22Rv1 (cell line): ENCODE data around the gene CSGALNACT2.
"Not testable (repeated sequence)": the region's sequence is repeated elsewhere in the genome, so short reads cannot be mapped to it uniquely, and the experiment has no call there.

Experiments used
- H3K27ac ChIP-seq: fragments of 450-650 bp; 2 replicates; pipeline ENCODE4 v1.5.1; 2017
- CTCF ChIP-seq: fragments of 450-650 bp; IDR thresholded peaks from 2 replicates; pipeline ENCODE4 v1.5.1; 2017; ENCODE audit warnings: mild to moderate bottlenecking
- ZFX ChIP-seq: fragments of 450-650 bp; IDR thresholded peaks from 2 replicates; pipeline ENCODE4 v1.6.1; 2017; ENCODE audit warnings: antibody characterized with exemption, borderline replicate concordance

CSGALNACT2 gene

DNA sequence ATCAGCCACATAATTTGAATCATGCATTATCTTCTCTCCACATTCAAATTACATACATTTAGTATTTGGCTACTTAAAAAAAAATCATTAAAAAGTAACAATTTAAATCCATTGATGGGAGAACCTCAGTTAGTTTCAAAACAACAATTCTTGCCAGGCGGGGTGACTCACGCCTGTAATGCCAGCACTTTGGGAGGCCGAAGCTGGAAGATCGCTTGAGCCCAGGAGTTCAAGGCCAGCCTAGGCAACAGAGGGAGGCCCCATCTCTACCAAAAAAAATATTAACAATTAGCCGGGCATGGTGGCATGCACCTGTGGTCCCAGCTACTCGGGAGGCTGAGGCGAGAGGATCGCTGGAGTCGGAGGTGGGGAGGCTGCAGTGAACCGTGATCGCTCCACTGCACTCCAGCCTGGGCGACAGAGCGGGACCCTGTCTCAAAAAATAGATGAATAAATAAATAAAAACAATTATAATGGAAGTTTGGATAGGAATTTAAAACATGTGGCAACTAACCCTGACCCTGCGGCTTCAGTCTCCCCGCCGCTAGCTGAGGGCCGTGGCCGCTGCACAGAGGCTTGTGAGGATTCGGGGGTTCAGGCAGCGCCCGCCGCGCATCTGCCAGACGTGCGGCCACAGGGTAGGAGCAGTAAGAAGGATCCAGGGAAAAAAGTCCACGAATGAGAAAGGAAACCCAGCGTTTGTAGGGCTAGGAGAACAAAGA is 1.1 kb upstream of the CSGALNACT2 start:
- no peak for TF ChIP-seq ZFX
- no peak for TF ChIP-seq CTCF
- H3K27ac ChIP-seq: peak overlapping the region; percentile 65; the same call in 1 of the 2 replicates

- peak overlapping the region; percentile 65 for H3K27ac ChIP-seq
- TF ChIP-seq CTCF (no peak), ZFX (no peak)
Measured at GRCh38 chr10:43137717-43138020, 576 bp upstream of the CSGALNACT2 start.

- peak overlapping the region; percentile 65 for H3K27ac ChIP-seq
- TF ChIP-seq ZFX (no peak), CTCF (no peak)
Measured at GRCh38 chr10:43138757-43139241, 554 bp downstream of the CSGALNACT2 start.

DNA sequence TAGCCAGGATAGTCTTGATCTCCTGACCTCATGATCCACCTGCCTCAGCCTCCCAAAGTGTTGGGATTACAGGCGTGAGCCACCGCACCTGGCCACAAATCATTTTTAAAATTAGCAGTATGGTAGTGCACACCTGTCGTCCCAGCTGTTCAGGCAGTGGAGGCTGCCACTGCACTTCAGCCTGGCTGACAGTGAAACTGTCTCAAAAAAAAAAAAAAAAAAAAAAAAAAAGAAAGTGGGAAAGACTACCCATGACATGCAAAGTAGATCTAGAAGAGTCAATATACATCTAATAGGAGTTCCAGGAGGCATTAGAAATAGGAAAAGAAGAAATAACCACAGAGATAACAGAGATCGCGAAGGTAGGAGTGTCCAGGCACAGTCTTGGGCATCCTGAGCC is 3.2 kb downstream of the CSGALNACT2 start:
- H3K27ac ChIP-seq: no peak overlapping the region
- no peak for TF ChIP-seq ZFX
- no peak for TF ChIP-seq CTCF

DNA sequence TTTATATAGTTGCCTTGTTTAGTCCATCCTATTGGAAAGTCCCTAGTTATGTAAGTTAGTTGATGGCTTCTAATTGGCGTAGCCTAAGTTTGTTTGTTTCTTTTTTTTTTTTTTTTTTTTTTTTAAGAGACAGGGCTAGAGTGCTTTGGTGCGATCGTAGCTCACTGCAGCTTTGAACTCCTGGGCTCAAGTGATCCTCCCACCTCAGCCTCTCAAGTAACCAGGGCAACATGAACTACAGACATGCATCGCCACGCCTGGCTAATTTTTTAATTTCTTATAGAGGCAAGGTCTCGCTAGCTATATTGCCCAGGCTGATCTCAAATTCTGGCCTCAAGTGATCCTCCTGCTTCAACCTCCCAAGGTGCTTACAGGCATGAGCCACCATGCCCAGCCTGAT is 7.1 kb downstream of the CSGALNACT2 start:
- TF ChIP-seq ZFX (no peak), CTCF (no peak)
- no peak overlapping the region for H3K27ac ChIP-seq

GRCh38 chr10:43145936-43146335 is 7.7 kb downstream of the CSGALNACT2 start:
- H3K27ac ChIP-seq: not testable (repeated sequence)

GRCh38 chr10:43151371-43151770 is 13.1 kb downstream of the CSGALNACT2 start:
- no peak for TF ChIP-seq ZFX
- no peak for TF ChIP-seq CTCF
- no peak overlapping the region for H3K27ac ChIP-seq

GRCh38 chr10:43153901-43154300 is 15.7 kb downstream of the CSGALNACT2 start:
- H3K27ac ChIP-seq: no peak overlapping the region
- no peak for TF ChIP-seq CTCF
- no peak for TF ChIP-seq ZFX
